NOMO-1 treated with dmso at 0.1 percent for 144 hours (cell line): ENCODE measurements around the gene RPL13.

Experiments used
- DNase-seq: peaks from one replicate; lab custom pipeline; 2025; ENCODE audit not compliant: unreplicated experiment; lab: John Stamatoyannopoulos, UW

The RPL13 gene

GRCh38 chr16:89613231-89613953 lies 52.9 kb downstream of the RPL13 start, which contains the start of gene DPEP1:
TSS of gene DPEP1 (plus strand) at chr16:89613642. CDS start at chr16:89630411, 16,769 bp downstream.
- DNase-seq, result no peak

GRCh38 chr16:89613954-89614459 lies 53.5 kb downstream of the RPL13 start:
- DNase-seq, result no peak
